DOHH2 (cell line): Measurements from ENCODE around the gene ATG16L1.

Experiments used
- H3F3A ChIP-seq: fragments of 200-600 bp; sonication (generic), shearing (Covaris generic); 2 replicates; pipeline ENCODE4 v1.6.0; 2016; ENCODE audit warnings: antibody characterized with exemption, mild to moderate bottlenecking; ENCODE audit not compliant: control insufficient read depth, insufficient read depth
- H3K27ac ChIP-seq: fragments of 200-600 bp; sonication (generic); 2 replicates; pipeline ENCODE4 v1.5.1; 2014; ENCODE audit warnings: low read depth, mild to moderate bottlenecking, low read length, moderate library complexity
- H3K27me3 ChIP-seq: fragments of 200-600 bp; sonication (generic); 2 replicates; pipeline ENCODE4 v1.6.1; 2014; ENCODE audit warnings: mild to moderate bottlenecking, low read length, mixed read lengths; ENCODE audit not compliant: control insufficient read depth
- H3K36me3 ChIP-seq: fragments of 200-600 bp; sonication (generic); 2 replicates; pipeline ENCODE4 v1.6.1; 2014; ENCODE audit warnings: mild to moderate bottlenecking, low read length, moderate library complexity, mixed read lengths; ENCODE audit not compliant: control insufficient read depth
- H3K4me1 ChIP-seq: fragments of 200-600 bp; sonication (generic); 2 replicates; pipeline ENCODE4 v1.6.1; 2014; ENCODE audit warnings: mild to moderate bottlenecking, low read length, mixed read lengths; ENCODE audit not compliant: control insufficient read depth
- H3K4me2 ChIP-seq: fragments of 200-600 bp; sonication (generic); 2 replicates; pipeline ENCODE4 v1.6.0; 2014; ENCODE audit warnings: mild to moderate bottlenecking, low read length, moderate library complexity
- H3K4me3 ChIP-seq: fragments of 200-600 bp; sonication (generic); 2 replicates; pipeline ENCODE4 v1.5.1; 2014; ENCODE audit warnings: mild to moderate bottlenecking, low read length, mixed read lengths
- H3K79me2 ChIP-seq: fragments of 200-600 bp; sonication (generic); 2 replicates; pipeline ENCODE4 v1.6.1; 2014; ENCODE audit warnings: mild to moderate bottlenecking, low read length, mixed read lengths; ENCODE audit not compliant: control insufficient read depth
- H3K9me2 ChIP-seq: fragments of 200-600 bp; sonication (generic); replicated peaks from 2 replicates; pipeline ENCODE4 v1.6.1; 2014; ENCODE audit warnings: mild to moderate bottlenecking, low read length, mixed read lengths; ENCODE audit not compliant: control insufficient read depth
- H3K9me3 ChIP-seq: fragments of 200-600 bp; sonication (generic); 2 replicates; pipeline ENCODE4 v1.6.1; 2014; ENCODE audit warnings: antibody characterized with exemption, low read length, mixed read lengths; ENCODE audit not compliant: control insufficient read depth, insufficient read depth
- H4K20me1 ChIP-seq: fragments of 200-600 bp; sonication (generic); 2 replicates; pipeline ENCODE4 v1.6.0; 2014; ENCODE audit warnings: low read depth, mild to moderate bottlenecking, antibody characterized with exemption, low read length, moderate library complexity; ENCODE audit not compliant: control insufficient read depth, insufficient read depth
- CTCF ChIP-seq: fragments of 200-600 bp; sonication (generic); IDR thresholded peaks from one replicate; pipeline ENCODE4 v1.5.1; 2014; ENCODE audit warnings: antibody characterized with exemption, mild to moderate bottlenecking, low read depth, low read length; ENCODE audit not compliant: poor library complexity, severe bottlenecking
- EZH2phosphoT487 ChIP-seq: fragments of 200-600 bp; sonication (generic); IDR thresholded peaks from 2 replicates; pipeline ENCODE4 v1.6.1; 2017; ENCODE audit warnings: borderline replicate concordance, mild to moderate bottlenecking, antibody characterized with exemption, low read length, moderate library complexity, mixed read lengths

Gene ATG16L1

DNA sequence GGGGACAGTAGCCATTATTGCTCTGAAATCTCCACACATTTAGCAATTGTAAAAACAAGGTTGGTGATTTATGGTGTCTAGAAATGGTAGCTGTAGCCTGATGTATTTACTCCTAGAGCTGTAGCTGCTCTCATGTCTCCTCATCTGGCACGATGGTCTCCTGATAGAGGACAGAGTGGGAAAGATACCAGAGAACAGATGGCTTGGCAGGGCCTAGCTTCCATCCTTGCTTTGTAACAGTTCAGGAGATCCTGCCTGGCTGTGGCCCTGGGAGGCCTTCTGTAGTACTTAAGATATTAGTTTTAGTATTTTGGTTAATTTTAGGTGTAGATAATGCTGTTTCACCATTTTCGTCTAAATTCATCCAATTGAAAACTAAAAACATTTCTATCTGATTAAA lies 6.7 kb downstream of the ATG16L1 start:
- Histone ChIP-seq H3K9me2 (no peaks in the 10 kb centered on the region), H3K4me2 (no peak overlapping the region), H3K27me3 (no peaks in the 10 kb centered on the region), H3K27ac (no peak overlapping the region), H3K79me2 (peaks cover 75% of the 10 kb centered on the region), H3K9me3 (no peaks in the 10 kb centered on the region), H3K4me1 (peaks cover 29% of the 10 kb centered on the region), H3K36me3 (peaks cover 89% of the 10 kb centered on the region), H4K20me1 (peaks cover 9% of the 10 kb centered on the region), H3K4me3 (no peak overlapping the region), H3F3A (no peaks in the 10 kb centered on the region; the same call in 1 of the 2 replicates)
- TF ChIP-seq CTCF = no peak
- no peak for TF ChIP-seq EZH2phosphoT487

GRCh38 chr2:233259730-233260129 lies 8.3 kb downstream of the ATG16L1 start:
- peaks cover 60% of the 10 kb centered on the region for H3K79me2 ChIP-seq
- no peaks in the 10 kb centered on the region for H3K9me2 ChIP-seq
- no peaks in the 10 kb centered on the region for H3K9me3 ChIP-seq
- no peak overlapping the region for H3K4me2 ChIP-seq
- no peak for TF ChIP-seq CTCF
- TF ChIP-seq EZH2phosphoT487 = no peak
- peaks cover 15% of the 10 kb centered on the region for H3K4me1 ChIP-seq
- H3F3A ChIP-seq = no peaks in the 10 kb centered on the region; the same call in 1 of the 2 replicates
- H3K36me3 ChIP-seq = peaks cover 91% of the 10 kb centered on the region
- no peaks in the 10 kb centered on the region for H3K27me3 ChIP-seq
- H3K27ac ChIP-seq = no peak overlapping the region
- no peaks in the 10 kb centered on the region for H4K20me1 ChIP-seq
- H3K4me3 ChIP-seq = no peak overlapping the region

DNA sequence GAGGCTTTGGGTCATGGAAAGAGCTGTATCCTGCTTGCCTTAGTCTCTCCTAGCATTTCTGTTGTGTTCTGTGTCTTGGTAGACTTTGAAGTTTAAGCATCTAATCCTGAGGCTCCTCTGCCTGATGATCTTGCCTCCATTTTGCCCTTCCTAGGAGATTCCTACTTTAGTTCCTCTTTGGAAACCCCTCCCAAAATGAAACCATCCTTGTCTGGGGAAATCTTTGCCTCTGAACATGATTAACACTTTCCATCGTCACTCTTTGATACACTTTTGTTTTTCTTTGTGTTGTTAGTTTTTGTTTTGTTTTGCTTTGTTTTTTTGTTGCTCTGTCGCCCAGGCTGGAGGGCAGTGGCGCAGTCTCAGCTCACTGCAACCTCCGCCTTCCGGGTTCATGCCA lies 9.2 kb downstream of the ATG16L1 start:
- no peaks in the 10 kb centered on the region; the same call in 1 of the 2 replicates for H3F3A ChIP-seq
- no peak for TF ChIP-seq EZH2phosphoT487
- TF ChIP-seq CTCF = no peak
- H3K27me3 ChIP-seq = no peaks in the 10 kb centered on the region
- peaks cover 16% of the 10 kb centered on the region for H3K4me1 ChIP-seq
- peaks cover 51% of the 10 kb centered on the region for H3K79me2 ChIP-seq
- H3K27ac ChIP-seq = no peak overlapping the region
- H3K4me2 ChIP-seq = no peak overlapping the region
- H3K9me3 ChIP-seq = no peaks in the 10 kb centered on the region
- no peak overlapping the region for H3K4me3 ChIP-seq
- no peaks in the 10 kb centered on the region for H4K20me1 ChIP-seq
- H3K36me3 ChIP-seq = peaks cover 93% of the 10 kb centered on the region
- no peaks in the 10 kb centered on the region for H3K9me2 ChIP-seq
